Superior temporal gyrus (tissue), 1 donor: Measurements from ENCODE around the gene DNAJB6.
A peak's percentile ranks its signal among the peaks of the same experiment; 100 is the strongest.

Experiments
- DNase-seq: peaks from one replicate; pipeline ENCODE4 v3.0.0-alpha.2; 2016; ENCODE audit errors: extremely low spot score

Gene DNAJB6

DNA sequence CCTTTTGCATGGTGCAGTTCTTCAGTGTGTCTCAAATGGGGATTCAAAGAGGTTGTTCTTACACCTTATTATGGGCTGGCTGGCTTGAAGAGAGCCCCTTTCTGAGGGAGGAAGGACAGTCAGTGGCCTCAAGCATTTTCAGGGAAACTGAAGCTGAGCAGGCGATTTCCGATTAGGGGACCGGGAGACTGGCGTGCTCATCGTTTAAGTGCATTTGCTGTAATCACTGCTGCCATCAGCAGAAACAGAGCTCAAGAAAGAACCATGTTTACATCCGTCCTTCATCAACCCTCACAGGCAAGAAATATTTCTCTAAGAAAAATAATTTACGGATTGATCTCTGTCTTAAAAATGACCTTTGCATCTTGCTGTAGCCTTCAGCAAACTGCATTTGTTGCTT lies 32.2 kb downstream of the DNAJB6 start:
- DNase-seq = no peak

DNA sequence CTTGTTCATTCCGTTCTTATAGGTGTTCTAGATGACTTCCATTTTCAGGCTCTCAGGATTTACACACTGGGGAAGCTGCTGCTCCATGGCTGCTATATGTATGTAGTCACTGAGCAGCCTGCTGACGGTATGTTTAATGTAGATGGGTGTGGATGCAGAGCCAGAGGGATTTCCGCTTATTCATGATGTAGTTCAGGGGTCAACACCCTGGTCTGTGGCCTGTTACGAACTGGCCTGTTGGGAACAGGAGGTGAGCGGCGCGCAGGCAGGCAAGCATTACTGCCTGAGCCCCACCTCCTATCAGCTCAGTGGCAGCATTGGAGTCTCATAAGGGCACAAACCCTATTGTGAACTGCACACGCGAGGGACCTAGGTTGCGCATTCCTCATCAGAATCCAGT lies 33.9 kb downstream of the DNAJB6 start:
- no peak for DNase-seq

- no peak for DNase-seq
Measured at GRCh38 chr7:157371296-157371695, 34.5 kb downstream of the DNAJB6 start.

DNA sequence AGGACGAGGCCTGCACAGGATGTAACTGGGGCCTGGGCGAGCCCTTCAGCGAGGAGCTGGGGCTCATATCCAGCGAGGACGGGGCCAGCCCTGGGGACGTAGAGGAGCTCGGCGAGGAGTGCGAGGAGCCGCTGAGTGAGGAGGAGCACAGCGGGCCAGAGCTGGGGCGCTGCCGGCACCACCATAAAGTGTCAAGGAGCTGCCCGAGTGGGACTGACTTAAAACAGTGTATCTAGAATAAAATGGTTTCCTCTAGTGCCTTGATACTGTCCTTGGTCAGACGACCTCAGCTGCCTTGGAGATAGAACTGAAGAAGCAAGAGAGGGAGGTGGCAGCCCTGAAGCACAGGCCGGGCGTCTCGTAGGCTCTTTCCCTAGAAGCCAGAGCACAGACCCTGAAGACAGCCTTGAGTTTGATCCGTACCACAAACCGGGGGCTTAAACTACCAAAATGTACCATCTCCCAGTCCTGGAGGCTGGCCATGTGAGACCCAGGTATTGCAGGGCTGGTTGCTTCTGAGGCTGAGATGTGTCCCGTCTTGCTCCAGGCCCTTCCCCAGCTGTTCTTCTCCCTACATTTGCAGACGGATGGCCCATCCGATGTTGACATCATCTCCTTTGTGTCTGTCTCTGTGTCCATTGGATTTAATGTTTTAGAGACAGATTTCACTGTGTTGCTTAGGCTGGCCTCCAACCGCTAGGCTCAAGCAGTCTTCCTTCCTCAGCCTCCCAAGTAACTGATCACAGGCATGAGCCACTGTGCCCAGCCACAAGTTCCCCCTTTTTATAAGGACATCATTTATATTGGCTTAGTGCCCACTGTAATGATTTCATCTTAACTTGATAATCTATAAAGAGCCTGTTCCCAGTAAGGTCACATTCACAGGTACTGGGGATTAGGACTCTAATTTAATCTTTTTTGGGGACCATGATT lies 35.8 kb downstream of the DNAJB6 start:
- DNase-seq = no peak

- DNase-seq = no peak
Measured at GRCh38 chr7:157373493-157373892, 36.7 kb downstream of the DNAJB6 start.

DNA sequence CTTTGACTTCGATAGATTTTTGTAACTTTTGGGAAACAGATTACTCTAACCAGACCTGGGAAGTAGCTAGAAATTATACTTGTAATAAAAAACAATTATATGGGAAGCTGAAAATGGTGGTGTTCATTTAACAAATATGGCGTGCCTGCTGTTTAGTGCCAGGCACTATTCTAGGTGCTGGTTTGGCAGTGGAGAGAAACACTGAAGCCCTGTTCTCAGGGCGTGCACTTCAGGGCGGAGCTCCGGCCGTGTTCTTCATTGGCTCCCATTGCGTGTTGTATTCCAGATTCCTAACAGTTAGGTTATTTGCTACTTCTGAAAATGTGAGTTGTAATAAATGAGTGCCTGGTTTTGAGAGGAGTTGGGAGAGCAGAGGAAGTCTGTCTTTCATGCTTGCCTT lies 38.6 kb downstream of the DNAJB6 start:
- DNase-seq = no peak

DNA sequence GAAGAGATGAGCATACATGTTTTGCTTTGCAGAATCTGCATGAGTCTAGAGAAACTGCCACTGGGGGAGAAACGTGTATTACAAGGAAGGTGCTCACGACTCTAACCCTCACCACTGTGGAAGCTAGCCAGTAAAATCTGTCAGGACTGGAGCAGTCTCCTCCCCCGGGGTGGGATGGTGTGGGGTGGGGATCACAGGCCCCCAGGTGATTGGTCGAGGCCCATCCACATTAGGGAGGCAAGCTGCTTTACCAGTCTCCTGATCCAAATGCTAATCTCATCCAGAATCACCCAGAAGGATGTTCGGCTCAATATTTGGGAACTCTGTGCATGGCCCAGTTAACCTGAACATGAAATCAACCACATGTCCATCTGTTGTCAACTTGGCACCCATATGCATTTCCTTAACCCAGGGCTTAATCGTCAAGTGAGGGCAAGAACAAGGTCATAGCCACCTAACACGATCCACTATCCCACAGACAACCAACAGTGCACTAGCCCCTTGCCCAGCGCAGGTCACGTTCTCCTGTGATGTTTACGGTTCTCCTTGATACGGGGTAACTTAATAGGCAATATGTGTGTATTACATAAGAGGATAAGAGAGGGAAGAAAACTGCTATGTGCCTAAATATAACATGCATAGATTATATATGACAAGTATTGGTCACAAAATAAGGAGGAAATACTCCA lies 40.8 kb downstream of the DNAJB6 start:
- no peak for DNase-seq

DNA sequence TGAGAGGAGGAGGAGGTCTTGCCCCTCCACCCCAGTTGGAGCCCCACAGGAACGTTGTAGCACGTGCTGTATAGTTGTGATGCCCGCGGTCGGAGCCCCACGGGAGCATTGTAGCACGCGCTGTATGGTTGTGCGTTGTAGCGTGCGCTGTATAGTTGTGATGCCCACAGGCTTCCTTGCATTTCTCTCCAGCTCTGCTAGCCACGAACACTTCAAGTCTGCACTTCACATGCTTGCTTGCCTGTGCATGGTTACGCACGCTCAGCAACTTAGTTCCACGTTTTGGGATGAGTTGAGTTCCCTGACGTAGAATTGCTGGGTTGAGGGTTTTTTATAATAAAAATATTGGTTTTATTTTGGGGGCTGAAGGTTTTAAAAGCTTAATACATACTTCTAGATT lies 41.6 kb downstream of the DNAJB6 start:
- no peak for DNase-seq

GRCh38 chr7:157379493-157379892 lies 42.7 kb downstream of the DNAJB6 start:
- no peak for DNase-seq

DNA sequence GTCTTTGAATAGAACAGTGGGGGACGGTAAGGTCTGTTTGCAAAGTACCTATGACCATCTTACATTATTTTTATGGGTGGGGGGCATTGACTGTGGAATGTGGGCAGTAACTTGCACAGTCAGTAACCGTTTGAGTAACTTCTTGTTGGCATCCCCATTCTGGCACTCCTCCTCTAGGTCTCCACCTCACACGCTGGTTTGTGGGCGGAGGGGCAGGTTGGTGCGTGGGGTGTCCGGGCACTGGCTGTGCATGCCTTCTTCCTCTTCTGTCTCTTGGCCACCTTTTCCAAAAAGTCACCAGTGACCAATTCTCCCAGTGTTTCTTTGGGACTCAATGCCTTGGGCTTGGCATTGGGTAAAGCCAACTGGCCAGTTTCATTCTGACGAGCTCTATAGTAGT lies 43.6 kb downstream of the DNAJB6 start:
- DNase-seq = no peak

DNA sequence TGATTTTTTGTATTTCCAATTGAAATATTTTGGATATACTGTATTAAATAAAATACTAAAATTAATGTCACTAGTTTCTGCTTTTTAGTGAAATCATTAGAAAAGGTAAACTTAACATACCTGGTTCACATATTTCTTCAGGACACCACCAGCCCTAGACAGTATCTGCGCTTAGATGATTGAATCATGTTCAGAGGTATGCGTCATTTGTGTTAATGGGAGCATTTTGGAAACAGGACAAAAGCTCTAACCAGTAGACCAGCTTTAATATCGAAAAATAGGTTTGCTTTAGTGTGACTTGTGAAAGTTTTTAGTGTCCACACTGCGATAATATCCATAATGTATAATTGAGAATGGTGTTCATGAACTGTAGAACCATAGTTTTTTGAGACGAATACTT lies 47.1 kb downstream of the DNAJB6 start:
- DNase-seq = no peak

DNA sequence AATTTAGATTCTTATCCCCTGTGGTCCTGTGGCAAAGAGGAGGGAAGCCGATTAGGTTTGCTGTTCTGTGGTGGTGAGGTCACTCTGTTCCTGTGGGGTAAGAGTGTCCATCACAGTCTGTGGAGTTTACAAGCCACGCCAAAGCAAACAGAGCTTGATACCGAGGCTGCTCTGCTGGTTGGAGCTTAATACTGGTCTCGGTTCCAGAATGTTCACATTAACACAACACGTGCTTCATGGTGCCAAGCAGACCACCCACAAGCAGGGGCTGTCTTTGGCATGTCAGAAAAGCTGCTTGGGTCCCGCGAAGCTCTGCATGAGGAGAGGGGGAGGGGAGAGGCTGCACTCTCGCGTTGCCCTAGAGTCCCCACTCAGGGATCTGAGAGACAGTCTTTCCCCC lies 47.5 kb downstream of the DNAJB6 start:
- DNase-seq = no peak

DNA sequence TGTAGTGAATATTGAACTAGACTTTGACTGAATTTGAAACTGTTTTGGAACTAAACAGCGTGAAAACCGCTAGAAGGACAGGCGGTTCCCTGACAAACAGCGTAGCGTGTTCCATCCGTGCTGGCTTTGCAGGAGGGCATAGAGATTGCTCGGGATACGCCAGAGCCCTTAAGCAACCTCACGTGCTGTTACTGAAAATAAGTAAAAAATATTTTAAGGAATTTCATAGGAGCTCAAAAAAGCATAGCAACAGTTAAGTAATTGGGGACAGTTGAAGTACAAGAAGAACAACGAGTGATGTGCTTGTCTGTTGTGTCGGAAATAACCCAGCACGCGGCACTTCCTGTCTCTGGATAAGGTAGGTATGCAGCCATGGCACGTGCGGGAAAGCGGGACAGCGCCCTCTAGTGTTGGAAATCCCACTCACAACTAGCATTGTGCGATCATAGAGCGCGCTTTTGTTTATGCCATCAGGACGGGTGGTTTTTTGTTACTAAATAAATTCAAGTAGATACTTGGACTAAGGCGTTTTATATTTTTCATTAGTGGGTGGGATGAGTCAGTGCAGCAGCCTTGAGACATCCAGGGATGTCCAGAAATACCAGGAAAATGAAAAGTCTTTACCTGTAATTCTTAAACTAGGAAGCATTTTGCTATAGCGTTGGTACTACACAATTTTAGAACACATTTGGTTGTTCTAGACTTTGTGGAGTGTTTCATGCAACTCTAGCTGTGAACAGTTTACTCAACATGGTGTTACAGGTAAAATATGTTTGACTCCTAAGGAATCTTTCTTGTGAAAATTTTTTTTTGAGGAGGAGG lies 50.4 kb downstream of the DNAJB6 start:
- peak; percentile 87 for DNase-seq

DNA sequence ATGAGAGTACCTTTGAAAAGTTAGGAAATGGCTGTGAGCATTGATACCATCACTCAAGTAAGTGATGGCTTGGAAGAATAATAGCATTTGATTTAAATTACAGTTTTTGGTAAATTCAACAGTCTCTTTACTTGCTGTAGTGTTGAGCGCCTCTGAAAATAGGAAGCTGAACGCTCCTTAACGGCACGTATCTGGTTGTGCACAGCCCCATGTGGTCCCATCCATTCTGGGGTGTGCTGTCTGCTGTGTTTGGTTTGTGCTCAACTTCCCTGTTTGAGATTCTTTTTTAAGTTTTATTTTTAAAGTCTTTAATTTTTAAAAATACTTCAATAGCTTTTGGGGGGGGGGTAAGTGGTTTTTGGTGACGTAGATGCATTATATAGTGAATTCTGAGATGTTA lies 51.5 kb downstream of the DNAJB6 start:
- DNase-seq = no peak

DNA sequence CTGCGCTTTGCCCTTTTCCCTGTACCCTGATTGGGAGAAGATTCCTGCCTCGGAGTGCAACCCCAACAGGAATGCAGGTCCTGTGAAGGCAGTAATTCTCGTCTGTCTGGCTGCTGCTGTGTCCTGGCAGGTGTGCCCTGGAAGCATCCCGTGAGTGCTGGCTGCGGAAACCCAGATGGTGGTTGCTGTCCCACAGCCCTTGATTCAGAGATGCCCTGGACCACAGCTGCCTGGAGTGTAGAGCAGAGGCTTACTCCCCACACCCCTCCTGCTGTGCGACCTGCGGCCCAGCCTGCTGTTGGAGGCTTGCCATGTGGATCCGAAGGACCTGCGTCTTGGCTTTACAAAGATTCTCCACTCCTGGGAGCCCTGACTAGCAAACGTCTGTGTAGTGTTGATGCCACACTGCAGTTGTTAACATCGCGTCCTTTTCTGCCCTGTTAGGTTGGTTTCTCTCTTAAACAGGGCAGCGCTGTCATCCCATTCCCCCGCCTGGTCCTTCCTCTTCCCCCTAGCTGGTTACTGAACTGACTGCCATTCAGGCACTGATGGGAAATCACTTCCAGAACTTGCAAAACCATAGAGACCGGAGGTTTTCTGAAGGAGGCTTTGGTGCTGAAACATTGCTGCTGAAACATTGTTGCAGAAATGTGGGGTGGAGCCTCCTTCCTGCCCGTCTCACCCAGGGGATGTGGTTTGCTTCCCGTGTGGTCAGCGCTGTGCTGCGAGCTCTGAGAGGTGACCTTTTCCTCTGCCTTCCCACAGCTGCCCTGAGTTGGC lies 53.3 kb downstream of the DNAJB6 start:
- no peak for DNase-seq

GRCh38 chr7:157391036-157391710 lies 54.4 kb downstream of the DNAJB6 start:
- no peak for DNase-seq

- no peak for DNase-seq
Measured at GRCh38 chr7:157392256-157393037, 55.6 kb downstream of the DNAJB6 start.

DNA sequence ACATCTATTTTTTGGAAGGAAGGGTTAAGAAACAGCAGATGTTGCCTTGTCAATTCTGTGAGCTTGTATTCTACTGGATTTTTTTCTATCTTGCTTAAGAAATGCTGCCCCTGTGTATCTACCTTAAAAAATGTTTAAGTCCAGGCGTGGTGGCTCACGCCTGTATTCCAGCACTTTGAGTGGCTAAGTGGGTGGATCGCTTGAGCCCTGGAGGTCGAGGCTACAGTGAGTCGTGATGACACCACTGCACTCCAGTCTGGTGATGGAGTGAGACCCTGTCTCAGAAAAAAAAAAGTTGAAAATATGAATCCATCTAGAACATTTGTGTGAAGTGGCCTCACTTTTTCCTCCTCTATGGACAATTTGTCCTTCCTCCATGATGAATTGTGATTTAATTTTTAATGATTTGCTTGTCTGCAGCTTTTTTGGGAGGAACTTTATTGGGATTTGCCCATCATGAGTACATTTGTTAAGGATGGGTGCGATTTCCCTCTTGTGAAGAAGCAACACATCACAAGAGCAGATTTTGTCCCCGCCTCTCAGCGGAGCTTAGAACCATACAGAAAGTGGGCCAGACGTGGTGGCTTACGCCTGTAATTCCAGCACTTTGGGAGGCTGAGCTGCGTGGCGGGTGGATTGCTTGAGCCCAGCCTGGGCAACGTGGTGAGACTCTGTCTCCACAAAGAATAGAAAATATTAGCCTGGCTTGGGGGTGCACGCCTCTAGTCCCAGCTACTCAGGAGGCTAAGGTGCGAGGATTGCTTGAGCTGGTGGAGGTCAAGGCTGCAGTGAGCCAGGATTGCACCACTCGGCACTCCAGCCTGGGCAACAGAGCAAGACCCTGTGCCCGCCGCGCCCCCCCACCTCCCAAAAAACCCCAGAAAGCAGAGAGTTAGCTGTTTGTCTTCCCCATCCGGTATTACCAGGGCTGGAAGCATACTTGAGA lies 57.7 kb downstream of the DNAJB6 start:
- DNase-seq = no peak

DNA sequence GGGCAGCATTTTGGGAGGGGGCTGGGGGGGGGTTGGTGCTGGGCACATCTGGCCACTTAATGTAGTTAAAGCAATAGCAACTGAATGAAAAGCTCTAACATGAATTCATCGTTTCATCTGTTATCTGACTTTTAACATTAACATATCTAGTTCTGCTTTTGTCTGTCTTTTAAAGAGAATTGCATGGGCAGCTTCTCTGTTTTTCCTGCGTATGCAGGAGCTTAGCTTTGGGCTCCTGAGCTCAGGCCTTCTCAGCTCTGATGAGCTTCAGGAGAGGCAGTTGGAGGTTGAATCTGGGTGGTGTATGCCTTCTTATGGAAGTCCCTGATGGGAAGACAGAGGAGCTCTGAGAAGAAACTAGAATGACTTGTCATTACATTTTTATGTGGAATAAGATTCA lies 58.4 kb downstream of the DNAJB6 start:
- no peak for DNase-seq
